OCI-LY3 (cell line): ENCODE measurements around the gene NCF4.

Experiments
- H2AFZ ChIP-seq: fragments of 200-600, 300-600 bp; shearing (Covaris generic); 2 replicates; pipeline ENCODE4 v1.6.0; 2014; ENCODE audit warnings: antibody characterized with exemption, low read depth, low read length
- H3K27ac ChIP-seq: fragments of 200-600, 300-600 bp; sonication (generic); 2 replicates; pipeline ENCODE4 v1.5.1; 2014; ENCODE audit warnings: mild to moderate bottlenecking, low read length, moderate library complexity, mixed read lengths
- H3K27me3 ChIP-seq: fragments of 200-600, 300-600 bp; sonication (generic); 2 replicates; pipeline ENCODE4 v1.6.1; 2014; ENCODE audit warnings: low read depth, low read length, mixed read lengths
- H3K36me3 ChIP-seq: fragments of 200-600, 300-600 bp; sonication (generic); replicated peaks from 2 replicates; pipeline ENCODE3; 2014; ENCODE audit warnings: low read depth, low read length, mixed read lengths
- H3K4me1 ChIP-seq: fragments of 300-600, 200-600 bp; sonication (generic); 2 replicates; pipeline ENCODE4 v1.6.1; 2014; ENCODE audit warnings: low read length, mixed read lengths
- H3K4me2 ChIP-seq: fragments of 200-600, 300-600 bp; sonication (generic); 2 replicates; pipeline ENCODE4 v1.6.1; 2014; ENCODE audit warnings: low read length, mixed read lengths
- H3K4me3 ChIP-seq: fragments of 300-600, 200-600 bp; sonication (generic); 2 replicates; pipeline ENCODE4 v1.5.1; 2014; ENCODE audit warnings: antibody characterized with exemption, mild to moderate bottlenecking, low read length, moderate library complexity
- H3K79me2 ChIP-seq: fragments of 300-600, 200-600 bp; shearing (Covaris generic); 2 replicates; pipeline ENCODE4 v1.6.1; 2014; ENCODE audit warnings: mild to moderate bottlenecking, low read length, mixed read lengths
- H3K9ac ChIP-seq: fragments of 300-600, 200-600 bp; shearing (Covaris generic); 2 replicates; pipeline ENCODE4 v1.6.0; 2014; ENCODE audit warnings: mild to moderate bottlenecking, low read length, moderate library complexity
- H3K9me3 ChIP-seq: fragments of 200-600, 300-600 bp; shearing (Covaris generic); 2 replicates; pipeline ENCODE4 v1.6.1; 2014; ENCODE audit warnings: low read length, mixed read lengths; ENCODE audit not compliant: insufficient read depth
- H4K20me1 ChIP-seq: fragments of 200-600, 300-600 bp; sonication (generic); 2 replicates; pipeline ENCODE4 v1.6.1; 2016; ENCODE audit warnings: low read length, mixed read lengths; ENCODE audit not compliant: insufficient read depth
- CTCF ChIP-seq: fragments of 200-600, 300-600 bp; sonication (generic); IDR thresholded peaks from 2 replicates; pipeline ENCODE4 v1.5.1; 2014; ENCODE audit warnings: antibody characterized with exemption, low read length, low read depth
- EZH2phosphoT487 ChIP-seq: fragments of 200-600 bp; shearing (Covaris generic); IDR thresholded peaks from 2 replicates; pipeline ENCODE4 v1.6.1; 2018; ENCODE audit warnings: antibody characterized with exemption, mixed run types, low read depth

Gene NCF4

GRCh38 chr22:36815558-36816338 lies 45.1 kb upstream of the NCF4 start:
- TF ChIP-seq EZH2phosphoT487 (no peak), CTCF (no peak)
- H3K9me3 ChIP-seq = no peaks in the 10 kb centered on the region
- H3K27me3 ChIP-seq = peaks cover 35% of the 10 kb centered on the region
- no peaks in the 10 kb centered on the region for H3K36me3 ChIP-seq
- H3K4me1 ChIP-seq = peaks cover 7% of the 10 kb centered on the region; the same call in 1 of the 2 replicates
- H3K9ac ChIP-seq = no peak overlapping the region
- H3K4me2 ChIP-seq = no peak overlapping the region
- H4K20me1 ChIP-seq = no peaks in the 10 kb centered on the region
- H3K4me3 ChIP-seq = no peak overlapping the region
- no peak overlapping the region for H3K27ac ChIP-seq
- H3K79me2 ChIP-seq = no peaks in the 10 kb centered on the region
- no peak overlapping the region for H2AFZ ChIP-seq

- H3K36me3 ChIP-seq = no peaks in the 10 kb centered on the region
- H3K4me2 ChIP-seq = no peak overlapping the region
- no peak for TF ChIP-seq CTCF
- TF ChIP-seq EZH2phosphoT487 = no peak
- no peak overlapping the region for H3K27ac ChIP-seq
- H3K79me2 ChIP-seq = no peaks in the 10 kb centered on the region
- no peaks in the 10 kb centered on the region for H4K20me1 ChIP-seq
- H2AFZ ChIP-seq = no peak overlapping the region
- H3K4me1 ChIP-seq = peaks cover 7% of the 10 kb centered on the region; the same call in 1 of the 2 replicates
- no peaks in the 10 kb centered on the region for H3K9me3 ChIP-seq
- peaks cover 35% of the 10 kb centered on the region for H3K27me3 ChIP-seq
- no peak overlapping the region for H3K4me3 ChIP-seq
- H3K9ac ChIP-seq = no peak overlapping the region
Observed at GRCh38 chr22:36816339-36816635, 44.5 kb upstream of the NCF4 start.

- H3K4me2 ChIP-seq = no peak within 1 kb of the TSS
- H3K79me2 ChIP-seq = no peaks in the 10 kb centered on the region
- peaks cover 7% of the 10 kb centered on the region; the same call in 1 of the 2 replicates for H3K4me1 ChIP-seq
- no peak within 1 kb of the TSS for H3K9ac ChIP-seq
- H3K36me3 ChIP-seq = no peaks in the 10 kb centered on the region
- no peak within 1 kb of the TSS for H3K27ac ChIP-seq
- no peak within 1 kb of the TSS for H3K4me3 ChIP-seq
- H4K20me1 ChIP-seq = no peaks in the 10 kb centered on the region
- no peak within 1 kb of the TSS for H2AFZ ChIP-seq
- no peaks in the 10 kb centered on the region for H3K9me3 ChIP-seq
- TF ChIP-seq EZH2phosphoT487 (no peak), CTCF (no peak)
- peaks cover 35% of the 10 kb centered on the region for H3K27me3 ChIP-seq
Observed at GRCh38 chr22:36816636-36817524, 43.9 kb upstream of the NCF4 start, which contains the start of gene PVALB. PVALB (minus strand) TSS chr22:36817035; CDS start chr22:36817005, 30 bp downstream.

- Histone ChIP-seq H3K79me2 (no peaks in the 10 kb centered on the region), H3K4me3 (no peak overlapping the region), H3K4me2 (no peak overlapping the region), H4K20me1 (no peaks in the 10 kb centered on the region), H3K27me3 (peaks cover 35% of the 10 kb centered on the region), H3K9me3 (no peaks in the 10 kb centered on the region), H2AFZ (no peak overlapping the region), H3K9ac (no peak overlapping the region), H3K4me1 (peaks cover 7% of the 10 kb centered on the region; the same call in 1 of the 2 replicates), H3K36me3 (no peaks in the 10 kb centered on the region), H3K27ac (no peak overlapping the region)
- TF ChIP-seq CTCF (no peak), EZH2phosphoT487 (no peak)
Observed at GRCh38 chr22:36817525-36817848, 43.3 kb upstream of the NCF4 start.
